ENCODE measurements around the gene LPCAT3. TPM values are rescaled to one million over a fixed set of nuclear protein-coding genes. Genes with fewer than 3 reads are reported as not detected.

LPCAT3 gene
- total and polyA plus RNA-seq, 2 donors = 20.7 to 48.1 TPM

DNA sequence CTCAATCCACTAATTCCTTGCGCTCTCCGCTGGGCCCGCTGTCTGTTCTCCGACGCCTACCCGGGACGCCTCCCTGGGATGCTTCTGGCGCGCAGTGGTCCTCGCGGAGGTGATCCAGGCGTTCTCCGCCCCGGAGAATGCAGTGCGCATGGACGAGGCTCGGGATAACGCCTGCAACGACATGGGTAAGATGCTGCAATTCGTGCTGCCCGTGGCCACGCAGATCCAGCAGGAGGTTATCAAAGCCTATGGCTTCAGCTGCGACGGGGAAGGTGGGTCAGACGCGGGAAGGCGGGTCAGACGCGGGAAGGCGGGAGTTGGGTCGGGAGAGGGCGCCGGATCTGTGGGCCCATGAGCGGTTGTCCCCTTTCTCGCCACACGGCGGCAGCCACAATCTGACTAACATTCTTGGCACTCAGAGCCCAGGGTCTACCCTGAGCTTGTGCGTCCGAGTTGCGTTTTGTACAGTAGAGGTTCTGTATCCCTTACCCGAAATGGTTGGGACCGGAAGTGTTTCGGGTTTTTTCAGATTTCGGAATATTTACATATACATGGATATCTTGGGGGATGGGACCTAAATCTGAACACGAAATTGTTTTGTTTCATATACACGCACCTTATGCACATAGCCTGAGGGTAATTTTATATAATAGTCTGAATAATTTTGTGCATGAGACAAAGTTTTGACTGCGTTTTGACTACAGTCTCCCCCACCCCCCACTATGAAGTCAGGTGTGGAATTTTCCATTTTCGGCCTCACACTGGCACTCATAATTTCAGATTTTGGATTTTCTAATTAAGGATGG lies 73.7 kb downstream of the LPCAT3 start:
- no peaks in the 10 kb centered on the region for H3K4me1 ChIP-seq (ENCODE audit: insufficient read depth)
- 2% methylated on average over 48 of the region's 48 CpGs for WGBS

DNA sequence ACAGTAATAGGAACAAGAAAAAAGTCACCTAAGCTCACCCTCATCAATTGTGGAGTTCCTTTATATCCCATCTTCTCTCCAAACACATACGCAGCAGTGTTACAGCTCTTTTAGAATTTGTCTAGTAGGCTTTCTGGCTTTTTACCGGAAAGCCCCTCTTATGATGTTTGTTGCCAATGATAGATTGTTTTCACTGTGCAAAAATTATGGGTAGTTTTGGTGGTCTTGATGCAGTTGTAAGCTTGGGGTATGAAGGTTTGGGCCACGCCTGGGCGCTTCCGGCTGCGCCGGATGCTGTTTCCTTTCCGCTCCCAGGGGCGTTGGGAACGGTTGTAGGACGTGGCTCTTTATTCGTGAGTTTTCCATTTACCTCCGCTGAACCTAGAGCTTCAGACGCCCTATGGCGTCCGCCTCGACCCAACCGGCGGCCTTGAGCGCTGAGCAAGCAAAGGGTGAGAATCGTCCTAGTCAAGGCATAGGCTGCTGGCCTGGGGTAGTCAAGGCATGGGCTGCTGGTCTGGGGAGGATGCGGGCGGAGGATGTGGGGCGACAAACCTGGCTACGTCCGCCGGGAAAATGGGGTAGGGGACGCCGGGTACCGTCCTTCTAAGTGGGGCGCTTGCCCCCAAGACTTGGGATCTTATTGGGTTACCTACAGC lies 74.4 kb downstream of the LPCAT3 start, which contains the start of the genes C12orf57 and RNU7-1:
Gene C12orf57, plus strand, starts transcription at position 301 of the 659 bp plus-strand sequence. Its CDS starts 100 bp downstream, at position 401.
Gene RNU7-1, plus strand, starts transcription at position 95 of the 659 bp plus-strand sequence.
- Histone ChIP-seq H3K4me3 (ENCODE audit: low read depth, low read length) (peak within 1 kb of the TSS; percentile 53), H3K27ac (ENCODE audit: low read depth) (peak within 1 kb of the TSS; percentile 92), H3K36me3 (ENCODE audit: insufficient read depth) (no peaks in the 10 kb centered on the region), H3K4me1 (ENCODE audit: insufficient read depth) (no peaks in the 10 kb centered on the region)
- WGBS = under 1% methylated on average over 31 of the region's 31 CpGs
- DNase-seq (ENCODE audit: extremely low spot score) = peak; percentile 92

More for the DNA sequence above, 73.7 kb downstream of the LPCAT3 start:
- H3K27ac ChIP-seq (ENCODE audit: low read depth) = peak overlapping the region; percentile 92
- peak overlapping the region; percentile 53 for H3K4me3 ChIP-seq (ENCODE audit: low read depth, low read length)
- H3K36me3 ChIP-seq (ENCODE audit: insufficient read depth) = no peaks in the 10 kb centered on the region
- DNase-seq (ENCODE audit: extremely low spot score) = peak; percentile 91

DNA sequence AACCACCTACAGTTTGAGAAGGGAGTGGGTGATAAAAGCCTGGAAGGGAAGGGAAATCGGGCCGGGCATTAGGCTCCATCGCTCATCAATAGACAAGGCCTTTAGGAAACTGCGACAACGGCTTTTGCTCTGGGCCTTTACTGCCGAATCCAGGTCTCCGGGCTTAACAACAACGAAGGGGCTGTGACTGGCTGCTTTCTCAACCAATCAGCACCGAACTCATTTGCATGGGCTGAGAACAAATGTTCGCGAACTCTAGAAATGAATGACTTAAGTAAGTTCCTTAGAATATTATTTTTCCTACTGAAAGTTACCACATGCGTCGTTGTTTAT lies 74.9 kb downstream of the LPCAT3 start:
- peak; percentile 92 for DNase-seq (ENCODE audit: extremely low spot score)
- no peak overlapping the region for H3K4me3 ChIP-seq (ENCODE audit: low read depth, low read length)
- H3K36me3 ChIP-seq (ENCODE audit: insufficient read depth) = no peaks in the 10 kb centered on the region
- H3K27ac ChIP-seq (ENCODE audit: low read depth) = peak overlapping the region; percentile 87
- no peaks in the 10 kb centered on the region for H3K4me1 ChIP-seq (ENCODE audit: insufficient read depth)
- under 1% methylated on average over 13 of the region's 13 CpGs for WGBS

DNA sequence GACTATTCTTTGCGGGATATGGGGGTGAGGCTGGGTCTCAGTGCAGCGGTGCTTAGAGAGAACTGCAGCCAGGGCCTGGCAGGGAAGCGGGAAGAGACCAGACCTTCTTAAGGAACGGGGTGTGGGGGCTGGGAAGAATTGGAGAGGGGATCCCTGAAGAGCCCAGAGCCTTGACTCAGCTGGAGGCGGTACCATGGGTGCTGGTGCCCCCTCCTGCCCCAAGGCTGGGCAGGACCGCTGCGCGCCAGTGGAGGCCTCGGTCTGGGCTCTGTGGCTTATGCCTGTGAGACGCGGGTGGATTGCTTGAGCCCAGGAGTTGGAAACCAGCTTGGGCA lies 76.0 kb downstream of the LPCAT3 start:
- Histone ChIP-seq H3K36me3 (ENCODE audit: insufficient read depth) (no peaks in the 10 kb centered on the region), H3K4me1 (ENCODE audit: insufficient read depth) (no peaks in the 10 kb centered on the region)

DNA sequence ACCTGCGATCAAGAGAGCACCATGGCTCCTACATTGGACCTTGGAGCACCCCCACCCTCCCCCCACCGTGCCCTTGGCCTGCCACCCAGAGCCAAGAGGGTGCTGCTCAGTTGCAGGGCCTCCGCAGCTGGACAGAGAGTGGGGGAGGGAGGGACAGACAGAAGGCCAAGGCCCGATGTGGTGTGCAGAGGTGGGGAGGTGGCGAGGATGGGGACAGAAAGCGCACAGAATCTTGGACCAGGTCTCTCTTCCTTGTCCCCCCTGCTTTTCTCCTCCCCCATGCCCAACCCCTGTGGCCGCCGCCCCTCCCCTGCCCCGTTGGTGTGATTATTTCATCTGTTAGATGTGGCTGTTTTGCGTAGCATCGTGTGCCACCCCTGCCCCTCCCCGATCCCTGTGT lies 76.5 kb downstream of the LPCAT3 start:
- no peak overlapping the region for H3K4me3 ChIP-seq (ENCODE audit: low read depth, low read length)
- no peak for DNase-seq (ENCODE audit: extremely low spot score)
- H3K4me1 ChIP-seq (ENCODE audit: insufficient read depth) = no peaks in the 10 kb centered on the region
- H3K27ac ChIP-seq (ENCODE audit: low read depth) = no peak overlapping the region
- WGBS = 79% methylated on average over 12 of the region's 12 CpGs
- H3K36me3 ChIP-seq (ENCODE audit: insufficient read depth) = no peaks in the 10 kb centered on the region

More for the DNA sequence above, 76.0 kb downstream of the LPCAT3 start:
- Histone ChIP-seq H3K4me3 (ENCODE audit: low read depth, low read length) (no peak overlapping the region), H3K27ac (ENCODE audit: low read depth) (no peak overlapping the region)
- no peak for DNase-seq (ENCODE audit: extremely low spot score)
- WGBS = 88% methylated on average over 11 of the region's 11 CpGs

DNA sequence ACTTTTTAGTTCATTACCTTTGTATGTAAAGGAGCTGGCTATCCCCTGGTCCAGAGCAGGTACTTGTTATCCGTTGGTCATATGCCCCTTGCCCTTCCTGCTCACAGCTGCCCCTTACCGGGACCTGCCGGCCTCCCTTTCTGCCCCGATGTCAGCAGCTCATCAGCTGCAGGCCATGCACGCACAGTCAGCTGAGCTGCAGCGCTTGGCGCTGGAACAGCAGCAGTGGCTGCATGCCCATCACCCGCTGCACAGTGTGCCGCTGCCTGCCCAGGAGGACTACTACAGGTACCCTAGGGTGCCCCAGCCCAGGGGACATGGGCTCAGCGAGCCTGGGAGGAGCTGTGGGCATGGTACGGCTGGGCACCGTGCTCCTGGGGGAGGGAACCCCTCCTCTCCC lies 77.0 kb downstream of the LPCAT3 start:
- Histone ChIP-seq H3K4me3 (ENCODE audit: low read depth, low read length) (no peak overlapping the region), H3K36me3 (ENCODE audit: insufficient read depth) (no peaks in the 10 kb centered on the region), H3K4me1 (ENCODE audit: insufficient read depth) (no peaks in the 10 kb centered on the region), H3K27ac (ENCODE audit: low read depth) (no peak overlapping the region)
- WGBS = 87% methylated on average over 12 of the region's 12 CpGs
- no peak for DNase-seq (ENCODE audit: extremely low spot score)

DNA sequence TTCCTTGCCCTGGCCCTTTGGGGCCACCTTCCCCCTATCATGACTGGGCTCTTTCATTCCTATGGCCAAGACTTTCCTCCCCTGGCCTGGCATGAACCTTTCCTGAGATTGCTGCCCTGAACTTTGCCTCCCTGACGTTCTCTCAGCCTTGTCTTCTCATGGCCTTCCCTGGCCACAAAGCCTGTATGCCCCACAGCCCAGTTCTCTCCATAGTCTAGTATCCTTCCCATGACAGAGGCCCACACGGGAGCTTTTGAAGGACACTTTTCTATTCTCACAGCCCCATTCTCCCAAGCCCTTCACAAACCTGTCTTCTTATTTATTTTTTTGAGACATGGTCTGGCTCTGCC lies 79.1 kb downstream of the LPCAT3 start:
- H3K4me3 ChIP-seq (ENCODE audit: low read depth, low read length) = no peak overlapping the region
- no peaks in the 10 kb centered on the region for H3K4me1 ChIP-seq (ENCODE audit: insufficient read depth)
- DNase-seq (ENCODE audit: extremely low spot score) = no peak
- peaks cover 5% of the 10 kb centered on the region for H3K36me3 ChIP-seq (ENCODE audit: insufficient read depth)
- no peak overlapping the region for H3K27ac ChIP-seq (ENCODE audit: low read depth)
- WGBS = 77% methylated on average over 2 of the region's 2 CpGs

DNA sequence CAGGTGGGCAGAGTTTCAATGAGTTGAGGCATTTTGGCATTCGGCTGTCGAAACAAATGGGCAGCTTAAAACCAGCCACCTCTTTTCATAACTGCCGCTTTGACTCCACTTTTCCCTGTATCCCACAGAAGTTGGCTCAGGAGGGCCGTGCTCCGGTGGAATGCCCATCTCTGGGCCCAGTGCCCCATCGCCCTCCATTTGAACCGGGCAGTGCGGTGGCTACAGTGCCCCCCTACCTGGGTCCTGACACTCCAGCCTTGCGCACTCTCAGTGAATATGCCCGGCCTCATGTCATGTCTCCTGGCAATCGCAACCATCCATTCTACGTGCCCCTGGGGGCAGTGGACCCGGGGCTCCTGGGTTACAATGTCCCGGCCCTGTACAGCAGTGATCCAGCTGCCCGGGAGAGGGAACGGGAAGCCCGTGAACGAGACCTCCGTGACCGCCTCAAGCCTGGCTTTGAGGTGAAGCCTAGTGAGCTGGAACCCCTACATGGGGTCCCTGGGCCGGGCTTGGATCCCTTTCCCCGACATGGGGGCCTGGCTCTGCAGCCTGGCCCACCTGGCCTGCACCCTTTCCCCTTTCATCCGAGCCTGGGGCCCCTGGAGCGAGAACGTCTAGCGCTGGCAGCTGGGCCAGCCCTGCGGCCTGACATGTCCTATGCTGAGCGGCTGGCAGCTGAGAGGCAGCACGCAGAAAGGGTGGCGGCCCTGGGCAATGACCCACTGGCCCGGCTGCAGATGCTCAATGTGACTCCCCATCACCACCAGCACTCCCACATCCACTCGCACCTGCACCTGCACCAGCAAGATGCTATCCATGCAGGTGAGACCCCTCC lies 79.7 kb downstream of the LPCAT3 start:
- no peak for DNase-seq (ENCODE audit: extremely low spot score)
- Histone ChIP-seq H3K4me3 (ENCODE audit: low read depth, low read length) (no peak overlapping the region), H3K4me1 (ENCODE audit: insufficient read depth) (no peaks in the 10 kb centered on the region), H3K36me3 (ENCODE audit: insufficient read depth) (peaks cover 5% of the 10 kb centered on the region), H3K27ac (ENCODE audit: low read depth) (no peak overlapping the region)
- 82% methylated on average over 32 of the region's 32 CpGs for WGBS

DNA sequence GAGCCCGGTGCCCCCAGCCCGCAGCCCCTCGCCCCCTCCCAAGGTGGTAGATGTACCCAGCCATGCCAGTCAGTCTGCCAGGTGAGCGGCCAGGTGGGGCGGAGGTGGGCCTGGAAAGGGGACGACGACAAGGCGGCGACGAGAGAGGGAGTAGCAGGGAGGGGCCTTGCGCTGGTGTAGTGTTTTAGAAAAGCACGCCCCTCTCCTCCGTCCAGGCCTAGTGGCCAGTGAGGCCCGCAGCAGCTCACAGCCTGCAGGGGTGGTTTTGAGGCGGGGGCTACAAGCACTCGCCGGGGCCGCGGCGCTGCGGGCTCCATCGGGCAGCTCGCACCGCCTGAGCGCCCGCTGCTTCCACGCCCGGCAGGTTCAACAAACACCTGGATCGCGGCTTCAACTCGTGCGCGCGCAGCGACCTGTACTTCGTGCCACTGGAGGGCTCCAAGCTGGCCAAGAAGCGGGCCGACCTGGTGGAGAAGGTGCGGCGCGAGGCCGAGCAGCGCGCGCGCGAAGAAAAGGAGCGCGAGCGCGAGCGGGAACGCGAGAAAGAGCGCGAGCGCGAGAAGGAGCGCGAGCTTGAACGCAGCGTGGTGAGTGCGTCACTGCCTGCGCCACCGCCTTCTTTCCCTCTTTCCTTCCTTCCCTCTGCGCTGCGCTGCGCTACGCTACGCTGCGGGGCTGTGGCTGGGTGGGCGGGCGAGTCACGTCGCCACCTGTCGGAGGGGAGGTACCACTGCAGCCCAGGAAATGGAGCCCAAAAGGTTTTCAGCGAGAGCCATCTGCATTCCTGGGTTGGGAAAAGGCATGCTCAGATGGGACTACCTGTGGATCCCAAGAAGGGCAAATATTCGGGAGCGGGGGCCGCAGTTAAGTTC lies 80.6 kb downstream of the LPCAT3 start:
- Histone ChIP-seq H3K4me1 (ENCODE audit: insufficient read depth) (no peaks in the 10 kb centered on the region), H3K4me3 (ENCODE audit: low read depth, low read length) (peak overlapping the region; percentile 50), H3K27ac (ENCODE audit: low read depth) (peak overlapping the region; percentile 79), H3K36me3 (ENCODE audit: insufficient read depth) (peaks cover 5% of the 10 kb centered on the region)
- peak; percentile 89 for DNase-seq (ENCODE audit: extremely low spot score)
- under 1% methylated on average over 80 of the region's 80 CpGs for WGBS

DNA sequence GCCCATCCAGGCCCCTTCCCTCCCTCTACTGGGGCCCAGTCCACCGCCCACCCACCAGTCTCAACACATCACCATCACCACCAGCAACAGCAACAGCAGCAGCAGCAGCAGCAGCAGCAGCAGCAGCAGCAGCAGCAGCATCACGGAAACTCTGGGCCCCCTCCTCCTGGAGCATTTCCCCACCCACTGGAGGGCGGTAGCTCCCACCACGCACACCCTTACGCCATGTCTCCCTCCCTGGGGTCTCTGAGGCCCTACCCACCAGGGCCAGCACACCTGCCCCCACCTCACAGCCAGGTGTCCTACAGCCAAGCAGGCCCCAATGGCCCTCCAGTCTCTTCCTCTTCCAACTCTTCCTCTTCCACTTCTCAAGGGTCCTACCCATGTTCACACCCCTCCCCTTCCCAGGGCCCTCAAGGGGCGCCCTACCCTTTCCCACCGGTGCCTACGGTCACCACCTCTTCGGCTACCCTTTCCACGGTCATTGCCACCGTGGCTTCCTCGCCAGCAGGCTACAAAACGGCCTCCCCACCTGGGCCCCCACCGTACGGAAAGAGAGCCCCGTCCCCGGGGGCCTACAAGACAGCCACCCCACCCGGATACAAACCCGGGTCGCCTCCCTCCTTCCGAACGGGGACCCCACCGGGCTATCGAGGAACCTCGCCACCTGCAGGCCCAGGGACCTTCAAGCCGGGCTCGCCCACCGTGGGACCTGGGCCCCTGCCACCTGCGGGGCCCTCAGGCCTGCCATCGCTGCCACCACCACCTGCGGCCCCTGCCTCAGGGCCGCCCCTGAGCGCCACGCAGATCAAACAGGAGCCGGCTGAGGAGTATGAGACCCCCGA lies 81.4 kb downstream of the LPCAT3 start:
- Histone ChIP-seq H3K4me3 (ENCODE audit: low read depth, low read length) (peak overlapping the region; percentile 50), H3K27ac (ENCODE audit: low read depth) (peak overlapping the region; percentile 79), H3K4me1 (ENCODE audit: insufficient read depth) (no peaks in the 10 kb centered on the region), H3K36me3 (ENCODE audit: insufficient read depth) (peaks cover 5% of the 10 kb centered on the region)
- WGBS = 23% methylated on average over 36 of the region's 36 CpGs
- no peak for DNase-seq (ENCODE audit: extremely low spot score)

DNA sequence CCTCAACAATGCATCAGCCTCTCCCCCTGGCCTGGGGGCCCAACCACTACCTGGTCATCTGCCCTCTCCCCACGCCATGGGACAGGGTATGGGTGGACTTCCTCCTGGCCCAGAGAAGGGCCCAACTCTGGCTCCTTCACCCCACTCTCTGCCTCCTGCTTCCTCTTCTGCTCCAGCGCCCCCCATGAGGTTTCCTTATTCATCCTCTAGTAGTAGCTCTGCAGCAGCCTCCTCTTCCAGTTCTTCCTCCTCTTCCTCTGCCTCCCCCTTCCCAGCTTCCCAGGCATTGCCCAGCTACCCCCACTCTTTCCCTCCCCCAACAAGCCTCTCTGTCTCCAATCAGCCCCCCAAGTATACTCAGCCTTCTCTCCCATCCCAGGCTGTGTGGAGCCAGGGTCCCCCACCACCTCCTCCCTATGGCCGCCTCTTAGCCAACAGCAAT lies 82.1 kb downstream of the LPCAT3 start:
- H3K4me3 ChIP-seq (ENCODE audit: low read depth, low read length) = no peak overlapping the region
- H3K36me3 ChIP-seq (ENCODE audit: insufficient read depth) = peaks cover 5% of the 10 kb centered on the region
- no peaks in the 10 kb centered on the region for H3K4me1 ChIP-seq (ENCODE audit: insufficient read depth)
- no peak overlapping the region for H3K27ac ChIP-seq (ENCODE audit: low read depth)
- WGBS = 87% methylated on average over 3 of the region's 3 CpGs
- DNase-seq (ENCODE audit: extremely low spot score) = no peak

All from urinary bladder (tissue), 4 donors.